GM06990 (cell line): ENCODE results near the gene SLC35A4.
"Not testable (repeated sequence)": the region's sequence is repeated elsewhere in the genome, so short reads cannot be mapped to it uniquely, and the experiment has no call there.

Source experiments
- DNase-seq: peaks from one replicate; pipeline ENCODE4 v3.0.0-alpha.2; 2011; ENCODE audit not compliant: insufficient read length; ENCODE audit errors: extremely low read depth
- H3K27me3 ChIP-seq: replicated peaks from 2 replicates; pipeline ENCODE4 v1.6.0; 2011; ENCODE audit warnings: low read length; ENCODE audit not compliant: control insufficient read depth, insufficient read depth
- H3K36me3 ChIP-seq: 2 replicates; pipeline ENCODE4 v1.5.1; 2011; ENCODE audit warnings: low read length; ENCODE audit not compliant: control insufficient read depth, insufficient read depth
- H3K4me3 ChIP-seq: replicated peaks from 2 replicates; pipeline ENCODE4 v1.5.1; 2011; ENCODE audit warnings: low read depth, mild to moderate bottlenecking, control low read depth, low read length
- CTCF ChIP-seq: IDR thresholded peaks from 2 replicates; pipeline ENCODE4 v1.5.1; 2011; ENCODE audit warnings: low read length, control low read depth, mild to moderate bottlenecking, inconsistent platforms; ENCODE audit not compliant: insufficient read depth, poor library complexity, severe bottlenecking

SLC35A4 gene

GRCh38 chr5:140587495-140587894, 22.9 kb downstream of the SLC35A4 start:
- no peak for TF ChIP-seq CTCF
- no peak for DNase-seq
- Histone ChIP-seq H3K27me3 (no peaks in the 10 kb centered on the region), H3K36me3 (no peaks in the 10 kb centered on the region), H3K4me3 (no peak overlapping the region)

- H3K4me3 ChIP-seq, result no peak overlapping the region
- no peak for TF ChIP-seq CTCF
- no peak for DNase-seq
Observed at GRCh38 chr5:140588311-140589070, 23.9 kb downstream of the SLC35A4 start.

GRCh38 chr5:140590861-140591260, 26.2 kb downstream of the SLC35A4 start:
- DNase-seq, result no peak
- Histone ChIP-seq H3K36me3 (no peaks in the 10 kb centered on the region), H3K27me3 (no peaks in the 10 kb centered on the region), H3K4me3 (no peak overlapping the region)
- TF ChIP-seq CTCF, result no peak

More at GRCh38 chr5:140588311-140589070, 23.9 kb downstream of the SLC35A4 start:
- no peaks in the 10 kb centered on the region for H3K36me3 ChIP-seq
- H3K27me3 ChIP-seq, result no peaks in the 10 kb centered on the region

- no peak overlapping the region for H3K4me3 ChIP-seq
- no peak for TF ChIP-seq CTCF
- no peak for DNase-seq
- H3K36me3 ChIP-seq, result no peaks in the 10 kb centered on the region
- no peaks in the 10 kb centered on the region for H3K27me3 ChIP-seq
Observed at GRCh38 chr5:140591747-140592372, 27.2 kb downstream of the SLC35A4 start.

DNA sequence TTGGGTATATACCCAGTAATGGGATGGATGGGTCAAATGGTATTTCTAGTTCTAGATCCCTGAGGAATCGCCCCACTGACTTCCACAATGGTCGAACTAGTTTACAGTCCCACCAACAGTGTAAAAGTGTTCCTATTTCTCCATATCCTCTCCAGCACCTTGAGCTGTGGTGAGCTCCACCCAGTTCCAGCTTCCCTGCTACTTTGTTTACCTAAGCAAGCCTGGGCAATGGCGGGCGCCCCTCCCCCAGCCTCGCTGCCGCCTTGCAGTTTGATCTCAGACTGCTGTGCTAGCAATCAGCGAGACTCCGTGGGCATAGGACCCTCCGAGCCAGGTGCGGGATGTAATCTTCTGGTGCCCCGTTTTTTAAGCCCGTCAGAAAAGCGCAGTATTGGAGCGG, 28.4 kb downstream of the SLC35A4 start:
- not testable (repeated sequence) for H3K4me3 ChIP-seq, DNase-seq, H3K36me3 ChIP-seq, H3K27me3 ChIP-seq

DNA sequence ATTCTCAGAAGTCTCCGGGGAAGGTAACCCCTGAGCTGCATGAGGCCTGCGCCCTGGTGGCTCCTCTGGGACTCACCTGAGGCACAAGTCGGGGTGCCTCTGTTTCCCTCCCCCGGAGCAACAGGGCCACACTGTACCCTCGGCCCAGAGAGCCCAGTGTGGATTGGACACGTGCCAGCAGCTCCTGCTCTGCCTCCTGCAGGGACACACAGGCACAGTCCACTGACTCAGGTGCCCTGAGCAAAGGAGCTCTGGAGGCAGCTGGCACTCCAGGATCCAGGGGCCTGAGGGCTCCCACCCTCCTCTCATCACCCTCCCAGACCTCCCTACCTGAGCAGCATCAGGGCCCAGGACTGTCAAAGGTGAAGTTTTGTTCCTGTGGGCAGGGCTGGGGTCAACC, 29.5 kb downstream of the SLC35A4 start:
- Histone ChIP-seq H3K27me3 (no peaks in the 10 kb centered on the region), H3K36me3 (no peaks in the 10 kb centered on the region), H3K4me3 (no peak overlapping the region)
- no peak for DNase-seq
- no peak for TF ChIP-seq CTCF
